Globus pallidus (tissue), 1 donor: Measurements from ENCODE around the gene BRIX1.
"Not testable (repeated sequence)": the region's sequence is repeated elsewhere in the genome, so short reads cannot be mapped to it uniquely, and the experiment has no call there.

ENCODE experiments used
- DNase-seq: peaks from one replicate; pipeline ENCODE4 v3.0.0-alpha.2; 2015; ENCODE audit warnings: low spot score

Gene BRIX1

DNA sequence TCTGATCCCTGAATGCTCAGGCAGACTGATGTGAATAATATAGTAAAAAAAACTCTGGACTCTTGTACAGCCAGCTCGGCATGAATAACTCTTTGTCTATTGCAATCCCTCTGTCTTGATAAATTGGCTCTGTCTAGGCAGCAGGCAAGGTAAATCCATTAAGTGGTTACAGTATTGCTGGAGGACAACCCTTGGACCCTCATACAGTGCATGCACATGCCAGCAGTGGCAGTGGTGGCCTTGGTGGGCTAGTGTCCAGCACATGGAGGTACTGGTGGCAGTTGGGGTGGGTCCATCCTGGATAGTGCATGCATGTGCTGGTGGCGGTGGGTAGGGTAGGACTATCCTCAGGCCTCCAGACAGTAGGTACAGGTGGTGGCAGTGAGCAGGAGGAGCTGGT is 52.7 kb downstream of the BRIX1 start:
- DNase-seq = no peak

DNA sequence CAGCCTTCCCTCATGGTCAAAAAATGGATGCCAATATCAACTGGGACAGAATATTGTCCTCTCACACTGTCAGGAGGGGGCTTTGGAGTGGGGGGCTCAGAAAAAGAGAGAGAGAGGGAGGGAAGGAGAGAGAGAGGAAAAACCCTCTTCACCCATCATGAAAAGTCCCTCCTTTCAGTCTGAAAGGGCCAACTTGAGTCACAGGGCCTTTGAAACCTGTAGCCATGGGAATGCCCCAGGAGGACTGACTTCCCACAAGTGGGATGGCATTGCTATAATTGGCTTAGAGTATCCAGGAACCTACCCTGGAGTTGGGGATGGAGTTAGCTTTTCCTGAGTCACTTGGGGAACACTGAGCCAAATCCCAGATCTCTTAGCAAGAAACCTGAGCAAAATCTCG is 55.0 kb downstream of the BRIX1 start:
- DNase-seq = no peak

DNA sequence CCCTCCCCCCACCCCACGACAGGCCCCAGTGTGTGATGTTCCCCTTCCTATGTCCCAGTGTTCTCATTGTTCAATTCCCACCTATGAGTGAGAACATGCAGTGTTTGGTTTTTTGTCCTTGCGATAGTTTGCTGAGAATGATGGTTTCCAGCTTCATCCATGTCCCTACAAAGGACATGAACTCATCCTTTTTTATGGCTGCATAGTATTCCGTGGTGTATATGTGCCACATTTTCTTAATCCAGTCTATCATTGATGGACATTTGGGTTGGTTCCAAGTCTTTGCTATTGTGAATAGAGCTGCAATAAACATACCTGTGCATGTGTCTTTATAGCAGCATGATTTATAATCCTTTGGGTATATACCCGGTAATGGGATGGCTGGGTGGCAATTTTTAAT is 56.1 kb downstream of the BRIX1 start:
- not testable (repeated sequence) for DNase-seq
